Measurements from ENCODE around the gene MRPL37.

The MRPL37 gene

GRCh38 chr1:54220004-54220811 lies 20.2 kb downstream of the MRPL37 start:
- H3K4me3 ChIP-seq (ENCODE audit: low read length in 2 of 2), result peak overlapping the region in 1 of 2 donors; percentile 29
- H3K36me3 ChIP-seq (ENCODE audit: control insufficient read depth in 2 of 2, insufficient read depth in 2 of 2, low read length in 2 of 2), result peaks cover 31 to 39% of the 10 kb centered on the region in 2 donors
- peak overlapping the region; percentile 55 for H3K27ac ChIP-seq (ENCODE audit: low read length)
- H3K9me3 ChIP-seq (ENCODE audit: control insufficient read depth in 2 of 2, low read length in 2 of 2), result no peaks in the 10 kb centered on the region
- no peak overlapping the region for H3K9ac ChIP-seq (ENCODE audit: low read length in 2 of 2)
- H3K27me3 ChIP-seq (ENCODE audit: control insufficient read depth in 1 of 2, insufficient read depth in 2 of 2, low read length in 2 of 2), result no peaks in the 10 kb centered on the region
- H3K4me1 ChIP-seq (ENCODE audit: control insufficient read depth, insufficient read depth, low read length), result peaks cover 22% of the 10 kb centered on the region

- H3K36me3 ChIP-seq (ENCODE audit: control insufficient read depth in 2 of 2, insufficient read depth in 2 of 2, low read length in 2 of 2), result peaks cover 20 to 31% of the 10 kb centered on the region in 2 donors
Measured at GRCh38 chr1:54221113-54221834, 21.3 kb downstream of the MRPL37 start.

GRCh38 chr1:54221867-54222484 lies 22.0 kb downstream of the MRPL37 start:
- Histone ChIP-seq H3K9ac (ENCODE audit: low read length in 2 of 2) (no peak overlapping the region), H3K36me3 (ENCODE audit: control insufficient read depth in 2 of 2, insufficient read depth in 2 of 2, low read length in 2 of 2) (peaks cover 13 to 24% of the 10 kb centered on the region in 2 donors), H3K4me3 (ENCODE audit: low read length in 2 of 2) (no peak overlapping the region), H3K27me3 (ENCODE audit: control insufficient read depth in 1 of 2, insufficient read depth in 2 of 2, low read length in 2 of 2) (no peaks in the 10 kb centered on the region), H3K27ac (ENCODE audit: low read length) (no peak overlapping the region), H3K9me3 (ENCODE audit: control insufficient read depth in 2 of 2, low read length in 2 of 2) (no peaks in the 10 kb centered on the region), H3K4me1 (ENCODE audit: control insufficient read depth, insufficient read depth, low read length) (peaks cover 22% of the 10 kb centered on the region)

More at GRCh38 chr1:54221113-54221834, 21.3 kb downstream of the MRPL37 start:
- peaks cover 22% of the 10 kb centered on the region for H3K4me1 ChIP-seq (ENCODE audit: control insufficient read depth, insufficient read depth, low read length)
- H3K27me3 ChIP-seq (ENCODE audit: control insufficient read depth in 1 of 2, insufficient read depth in 2 of 2, low read length in 2 of 2), result no peaks in the 10 kb centered on the region
- no peak overlapping the region for H3K9ac ChIP-seq (ENCODE audit: low read length in 2 of 2)
- H3K27ac ChIP-seq (ENCODE audit: low read length), result no peak overlapping the region
- no peaks in the 10 kb centered on the region for H3K9me3 ChIP-seq (ENCODE audit: control insufficient read depth in 2 of 2, low read length in 2 of 2)
- no peak overlapping the region for H3K4me3 ChIP-seq (ENCODE audit: low read length in 2 of 2)

- Histone ChIP-seq H3K36me3 (ENCODE audit: control insufficient read depth in 2 of 2, insufficient read depth in 2 of 2, low read length in 2 of 2) (peaks cover 6 to 16% of the 10 kb centered on the region in 2 donors), H3K9me3 (ENCODE audit: control insufficient read depth in 2 of 2, low read length in 2 of 2) (no peaks in the 10 kb centered on the region)
Measured at GRCh38 chr1:54222711-54223110, 22.7 kb downstream of the MRPL37 start.

GRCh38 chr1:54223441-54224202 lies 23.7 kb downstream of the MRPL37 start:
- Histone ChIP-seq H3K27ac (ENCODE audit: low read length) (no peak overlapping the region), H3K9me3 (ENCODE audit: control insufficient read depth in 2 of 2, low read length in 2 of 2) (no peaks in the 10 kb centered on the region), H3K4me1 (ENCODE audit: control insufficient read depth, insufficient read depth, low read length) (peaks cover 22% of the 10 kb centered on the region), H3K9ac (ENCODE audit: low read length in 2 of 2) (no peak overlapping the region), H3K27me3 (ENCODE audit: control insufficient read depth in 1 of 2, insufficient read depth in 2 of 2, low read length in 2 of 2) (no peaks in the 10 kb centered on the region), H3K36me3 (ENCODE audit: control insufficient read depth in 2 of 2, insufficient read depth in 2 of 2, low read length in 2 of 2) (peaks cover 0 to 11% of the 10 kb centered on the region in 2 donors), H3K4me3 (ENCODE audit: low read length in 2 of 2) (no peak overlapping the region)

More at GRCh38 chr1:54222711-54223110, 22.7 kb downstream of the MRPL37 start:
- no peak overlapping the region for H3K27ac ChIP-seq (ENCODE audit: low read length)
- H3K27me3 ChIP-seq (ENCODE audit: control insufficient read depth in 1 of 2, insufficient read depth in 2 of 2, low read length in 2 of 2), result no peaks in the 10 kb centered on the region
- peaks cover 22% of the 10 kb centered on the region for H3K4me1 ChIP-seq (ENCODE audit: control insufficient read depth, insufficient read depth, low read length)
- H3K4me3 ChIP-seq (ENCODE audit: low read length in 2 of 2), result no peak overlapping the region
- no peak overlapping the region for H3K9ac ChIP-seq (ENCODE audit: low read length in 2 of 2)

GRCh38 chr1:54224233-54224632 lies 24.3 kb downstream of the MRPL37 start:
- peaks cover 20% of the 10 kb centered on the region for H3K4me1 ChIP-seq (ENCODE audit: control insufficient read depth, insufficient read depth, low read length)
- H3K36me3 ChIP-seq (ENCODE audit: control insufficient read depth in 2 of 2, insufficient read depth in 2 of 2, low read length in 2 of 2), result peaks cover 0 to 7% of the 10 kb centered on the region in 2 donors
- no peak overlapping the region for H3K9ac ChIP-seq (ENCODE audit: low read length in 2 of 2)
- H3K9me3 ChIP-seq (ENCODE audit: control insufficient read depth in 2 of 2, low read length in 2 of 2), result no peaks in the 10 kb centered on the region
- H3K27me3 ChIP-seq (ENCODE audit: control insufficient read depth in 1 of 2, insufficient read depth in 2 of 2, low read length in 2 of 2), result no peaks in the 10 kb centered on the region
- no peak overlapping the region for H3K27ac ChIP-seq (ENCODE audit: low read length)
- no peak overlapping the region for H3K4me3 ChIP-seq (ENCODE audit: low read length in 2 of 2)

- Histone ChIP-seq H3K9me3 (ENCODE audit: control insufficient read depth in 2 of 2, low read length in 2 of 2) (no peaks in the 10 kb centered on the region), H3K4me1 (ENCODE audit: control insufficient read depth, insufficient read depth, low read length) (peaks cover 13% of the 10 kb centered on the region), H3K36me3 (ENCODE audit: control insufficient read depth in 2 of 2, insufficient read depth in 2 of 2, low read length in 2 of 2) (peaks cover 0 to 9% of the 10 kb centered on the region in 2 donors), H3K4me3 (ENCODE audit: low read length in 2 of 2) (no peak overlapping the region), H3K27ac (ENCODE audit: low read length) (no peak overlapping the region), H3K27me3 (ENCODE audit: control insufficient read depth in 1 of 2, insufficient read depth in 2 of 2, low read length in 2 of 2) (no peaks in the 10 kb centered on the region), H3K9ac (ENCODE audit: low read length in 2 of 2) (no peak overlapping the region)
Measured at GRCh38 chr1:54225378-54225777, 25.4 kb downstream of the MRPL37 start.

GRCh38 chr1:54225986-54226559 lies 26.1 kb downstream of the MRPL37 start:
- no peaks in the 10 kb centered on the region for H3K9me3 ChIP-seq (ENCODE audit: control insufficient read depth in 2 of 2, low read length in 2 of 2)
- no peak overlapping the region for H3K9ac ChIP-seq (ENCODE audit: low read length in 2 of 2)
- H3K36me3 ChIP-seq (ENCODE audit: control insufficient read depth in 2 of 2, insufficient read depth in 2 of 2, low read length in 2 of 2), result peaks cover 0 to 9% of the 10 kb centered on the region in 2 donors
- no peak overlapping the region for H3K4me3 ChIP-seq (ENCODE audit: low read length in 2 of 2)
- H3K27me3 ChIP-seq (ENCODE audit: control insufficient read depth in 1 of 2, insufficient read depth in 2 of 2, low read length in 2 of 2), result no peaks in the 10 kb centered on the region
- peaks cover 9% of the 10 kb centered on the region for H3K4me1 ChIP-seq (ENCODE audit: control insufficient read depth, insufficient read depth, low read length)
- H3K27ac ChIP-seq (ENCODE audit: low read length), result no peak overlapping the region

GRCh38 chr1:54227091-54227602 lies 27.2 kb downstream of the MRPL37 start:
- H3K27me3 ChIP-seq (ENCODE audit: control insufficient read depth in 1 of 2, insufficient read depth in 2 of 2, low read length in 2 of 2), result no peaks in the 10 kb centered on the region
- no peak overlapping the region for H3K9ac ChIP-seq (ENCODE audit: low read length in 2 of 2)
- H3K4me1 ChIP-seq (ENCODE audit: control insufficient read depth, insufficient read depth, low read length), result peaks cover 8% of the 10 kb centered on the region
- no peak overlapping the region for H3K27ac ChIP-seq (ENCODE audit: low read length)
- peaks cover 0 to 7% of the 10 kb centered on the region in 2 donors for H3K36me3 ChIP-seq (ENCODE audit: control insufficient read depth in 2 of 2, insufficient read depth in 2 of 2, low read length in 2 of 2)
- H3K4me3 ChIP-seq (ENCODE audit: low read length in 2 of 2), result no peak overlapping the region
- H3K9me3 ChIP-seq (ENCODE audit: control insufficient read depth in 2 of 2, low read length in 2 of 2), result no peaks in the 10 kb centered on the region

- Histone ChIP-seq H3K27me3 (ENCODE audit: control insufficient read depth in 1 of 2, insufficient read depth in 2 of 2, low read length in 2 of 2) (no peaks in the 10 kb centered on the region), H3K36me3 (ENCODE audit: control insufficient read depth in 2 of 2, insufficient read depth in 2 of 2, low read length in 2 of 2) (peaks cover 0 to 5% of the 10 kb centered on the region in 2 donors), H3K4me1 (ENCODE audit: control insufficient read depth, insufficient read depth, low read length) (peaks cover 8% of the 10 kb centered on the region), H3K4me3 (ENCODE audit: low read length in 2 of 2) (no peak overlapping the region), H3K27ac (ENCODE audit: low read length) (no peak overlapping the region), H3K9ac (ENCODE audit: low read length in 2 of 2) (no peak overlapping the region), H3K9me3 (ENCODE audit: control insufficient read depth in 2 of 2, low read length in 2 of 2) (no peaks in the 10 kb centered on the region)
Measured at GRCh38 chr1:54227891-54228310, 27.9 kb downstream of the MRPL37 start.

Data from stomach smooth muscle (tissue), 2 donors.